NCI-H226 (cell line): ENCODE data around the gene GPR15LG.

Experiments used
- DNase-seq: peaks from one replicate; pipeline ENCODE4 v3.0.0-alpha.2; 2015

The GPR15LG gene

DNA sequence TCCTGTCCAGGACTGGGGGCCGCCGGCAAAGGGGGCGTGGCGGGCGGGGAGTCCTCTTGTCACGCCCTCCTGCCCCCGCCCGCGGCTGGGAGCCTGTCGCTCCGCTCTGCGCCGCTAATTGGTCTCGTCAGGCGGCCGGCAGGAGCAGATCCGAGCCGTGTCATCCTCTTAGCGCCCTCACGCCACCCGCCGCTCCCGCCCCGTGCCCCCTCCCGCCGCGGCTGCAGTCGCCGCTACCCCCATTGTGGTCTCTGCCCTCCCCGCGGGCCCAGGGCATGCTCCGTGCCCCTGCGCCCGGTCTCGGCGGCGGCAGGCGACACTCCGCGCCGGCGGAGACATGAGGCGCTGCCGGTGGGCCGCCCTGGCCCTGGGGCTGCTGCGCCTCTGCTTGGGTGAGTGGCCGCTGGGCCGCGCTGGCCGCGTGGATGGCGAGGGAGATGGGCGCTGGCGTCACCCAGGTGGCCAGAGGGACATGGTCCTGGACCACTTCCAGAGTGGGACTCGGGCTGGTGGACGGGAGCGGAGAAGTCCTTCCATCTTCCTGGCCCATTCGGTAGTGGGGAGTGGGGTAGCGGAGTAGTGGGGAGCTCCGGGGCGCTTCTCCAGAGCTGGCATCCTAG lies 20.9 kb downstream of the GPR15LG start, which contains the start of gene CDHR1:
CDHR1 (plus strand) TSS at position 114 of the 620 bp plus-strand sequence; CDS start at position 338, 224 bp downstream.
- no peak for DNase-seq

DNA sequence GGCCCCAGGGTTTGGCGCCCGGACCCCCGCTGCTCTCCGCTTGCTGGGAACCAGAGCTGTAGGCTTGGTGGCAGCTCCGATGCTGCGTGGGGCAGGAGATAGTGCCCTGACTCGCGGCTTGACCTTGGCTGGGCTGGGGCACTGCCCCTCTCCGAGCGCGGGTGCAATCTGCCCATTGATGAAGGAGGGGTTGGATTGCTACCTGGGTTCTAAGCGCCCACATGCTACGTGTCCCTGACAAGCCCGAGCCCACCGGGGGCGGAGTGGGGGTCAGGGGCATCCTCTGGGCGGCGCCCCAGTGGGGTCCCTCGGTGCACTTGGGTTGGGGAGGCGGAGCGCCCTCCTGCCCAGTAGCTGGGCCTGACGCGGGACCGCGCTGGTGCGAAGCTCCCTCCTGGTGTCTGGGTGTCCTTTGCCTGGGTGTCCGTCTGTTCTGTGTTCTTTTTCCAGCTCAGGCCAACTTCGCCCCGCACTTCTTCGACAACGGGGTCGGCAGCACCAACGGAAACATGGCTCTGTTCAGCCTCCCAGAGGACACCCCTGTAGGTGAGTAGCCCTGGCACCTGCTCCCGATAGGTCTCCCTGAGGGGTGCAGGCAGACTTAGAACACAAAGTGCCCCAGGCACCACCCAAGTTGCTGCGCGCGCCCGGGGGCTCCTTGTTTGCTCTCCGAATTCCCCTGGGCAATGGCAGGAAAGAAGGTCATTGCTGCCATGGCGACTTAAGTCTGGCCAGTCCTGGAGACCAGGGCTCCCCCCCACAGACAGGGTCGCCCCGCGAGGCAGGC lies 21.6 kb downstream of the GPR15LG start:
- DNase-seq = no peak

DNA sequence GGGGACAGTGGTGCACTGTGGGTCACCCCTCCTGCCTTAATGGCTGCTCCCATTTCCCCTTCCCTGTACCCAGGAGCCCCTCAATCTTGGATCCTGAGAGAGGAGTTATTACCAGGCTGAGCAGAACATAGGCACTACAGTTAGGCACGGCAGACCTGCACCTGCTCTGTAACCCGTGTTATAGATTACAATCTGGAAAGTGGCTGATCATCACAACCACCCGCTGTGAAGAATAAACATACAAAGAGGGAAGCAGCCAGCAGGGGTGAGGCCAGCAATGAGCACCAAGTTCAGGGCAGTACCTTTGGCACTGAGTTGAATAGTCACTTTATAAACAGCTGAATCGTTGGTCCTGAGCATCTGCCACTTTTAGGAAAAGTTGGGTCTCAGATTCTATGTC lies 22.5 kb downstream of the GPR15LG start:
- no peak for DNase-seq

DNA sequence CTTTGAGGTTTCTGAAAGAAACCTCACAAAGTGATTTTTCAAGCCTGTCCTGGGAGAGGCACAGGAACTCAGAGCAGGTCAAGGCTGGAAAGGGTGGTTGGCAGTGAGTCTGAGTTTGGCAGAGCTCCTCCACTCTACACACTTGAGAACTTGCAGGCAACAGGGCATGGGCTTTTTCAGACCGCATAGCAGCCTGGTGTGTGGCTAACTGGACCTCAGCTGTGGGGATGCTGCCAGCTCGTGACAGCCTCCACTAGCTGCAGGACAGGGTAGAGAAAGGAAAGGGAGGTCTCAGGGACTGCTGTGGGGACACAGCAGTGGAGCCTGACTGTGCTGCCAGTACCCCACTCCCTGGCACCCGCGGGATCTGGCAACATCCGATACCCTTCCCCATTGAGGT lies 23.3 kb downstream of the GPR15LG start:
- no peak for DNase-seq

GRCh38 chr10:84197643-84198042 lies 24.0 kb downstream of the GPR15LG start:
- no peak for DNase-seq

DNA sequence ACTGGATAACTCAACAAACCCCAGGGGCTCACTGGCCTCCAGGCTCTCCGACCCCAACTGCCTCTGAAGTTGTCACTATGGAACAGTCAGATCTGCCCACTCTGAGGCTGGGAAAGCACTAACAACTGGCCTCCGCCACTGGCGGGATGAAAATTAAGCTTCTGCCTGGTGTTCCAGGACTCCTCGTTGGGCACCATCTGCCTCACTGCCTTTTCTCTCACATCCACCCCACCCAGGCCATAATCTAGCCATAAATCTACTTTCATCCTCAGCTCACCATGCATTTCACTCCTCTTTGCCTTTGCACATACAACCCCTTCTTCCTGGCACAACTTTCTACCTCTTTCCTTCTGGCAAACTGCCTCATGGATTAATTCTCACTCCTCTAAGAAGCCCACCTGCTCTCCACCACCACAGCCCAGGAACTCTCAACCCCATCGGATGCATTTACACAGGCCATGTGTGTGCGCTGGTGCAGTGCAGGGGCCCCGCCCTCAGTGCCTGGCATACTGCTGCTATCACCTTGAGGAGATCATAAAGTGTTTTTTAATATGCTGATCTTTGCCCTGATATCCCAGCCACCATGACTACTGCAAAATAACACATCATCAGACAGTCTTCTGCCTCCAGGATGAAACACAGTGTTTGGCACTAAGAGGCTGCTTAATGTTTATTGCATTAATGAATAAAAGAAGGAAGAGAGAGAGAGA lies 24.8 kb downstream of the GPR15LG start:
- DNase-seq = no peak

DNA sequence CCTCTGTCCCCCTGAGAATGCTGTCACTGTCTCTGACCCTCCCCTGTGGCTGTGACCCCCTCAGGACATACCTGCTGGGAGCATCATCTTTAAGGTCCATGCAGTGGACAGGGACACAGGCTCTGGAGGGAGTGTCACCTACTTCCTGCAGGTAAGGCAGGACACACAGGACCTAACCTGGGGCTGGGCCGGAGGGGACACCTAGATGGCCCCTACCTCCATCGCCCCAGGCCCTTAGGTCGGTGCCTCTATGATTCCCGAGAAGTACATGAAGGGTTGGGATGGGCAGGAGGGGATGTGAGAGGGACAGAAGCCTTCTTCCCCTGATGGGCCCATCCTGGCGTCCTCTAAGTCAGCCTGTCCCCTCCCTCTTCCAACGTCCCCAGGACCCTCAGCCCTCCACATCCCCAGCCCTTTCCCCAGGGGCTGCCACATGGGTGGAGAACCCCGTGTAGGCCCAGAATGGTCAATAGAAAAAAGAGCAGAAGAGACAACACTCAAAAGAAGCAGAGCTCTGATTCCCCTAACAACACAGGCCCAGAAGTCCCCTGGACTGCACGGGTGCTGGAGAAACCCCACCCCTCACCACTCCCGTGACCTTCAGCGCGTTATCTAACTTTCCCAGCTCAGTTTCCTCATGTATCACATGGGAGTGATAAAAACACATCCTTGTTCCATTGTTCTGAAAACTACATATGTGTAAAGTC lies 27.1 kb downstream of the GPR15LG start:
- DNase-seq = no peak

GRCh38 chr10:84201244-84201606 lies 27.6 kb downstream of the GPR15LG start:
- DNase-seq = no peak

DNA sequence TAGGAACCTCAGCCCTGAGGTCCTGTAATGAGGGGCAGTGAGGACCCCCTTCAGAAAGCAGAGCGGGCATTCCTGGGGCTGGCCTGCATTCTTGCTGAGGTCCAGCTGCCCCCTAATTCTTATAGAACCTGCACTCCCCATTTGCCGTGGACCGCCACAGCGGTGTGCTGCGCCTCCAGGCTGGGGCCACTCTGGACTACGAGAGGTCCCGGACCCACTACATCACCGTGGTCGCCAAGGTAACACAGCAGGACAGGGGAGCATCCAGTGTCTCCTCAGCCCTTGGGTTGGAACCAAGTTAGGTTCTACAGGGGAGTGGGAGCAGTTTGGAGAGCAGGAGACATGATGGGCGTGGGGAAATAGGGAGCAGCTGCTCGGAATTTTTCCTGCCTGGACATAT lies 28.1 kb downstream of the GPR15LG start:
- DNase-seq = no peak

DNA sequence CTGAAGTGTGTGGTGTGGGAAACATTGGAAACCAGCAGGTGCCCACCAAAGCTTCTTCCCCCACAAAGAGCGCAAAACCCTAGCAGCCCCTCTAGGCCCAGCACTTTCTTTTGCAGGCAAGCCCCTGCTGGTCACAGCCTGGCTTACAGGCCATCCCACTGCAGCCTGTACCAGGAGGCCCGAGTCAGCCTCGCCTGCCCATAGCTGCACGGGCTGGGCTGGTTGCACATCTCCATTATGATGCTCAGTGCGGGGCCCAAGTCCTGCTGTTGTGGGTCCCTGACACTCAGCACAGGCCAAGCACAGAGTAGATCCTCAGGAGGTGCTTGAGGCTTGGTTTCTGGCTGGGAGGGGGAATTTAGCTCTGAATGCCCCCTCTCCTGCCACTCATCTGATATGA lies 28.7 kb downstream of the GPR15LG start:
- DNase-seq = no peak

GRCh38 chr10:84204122-84204521 lies 30.5 kb downstream of the GPR15LG start:
- DNase-seq = no peak

DNA sequence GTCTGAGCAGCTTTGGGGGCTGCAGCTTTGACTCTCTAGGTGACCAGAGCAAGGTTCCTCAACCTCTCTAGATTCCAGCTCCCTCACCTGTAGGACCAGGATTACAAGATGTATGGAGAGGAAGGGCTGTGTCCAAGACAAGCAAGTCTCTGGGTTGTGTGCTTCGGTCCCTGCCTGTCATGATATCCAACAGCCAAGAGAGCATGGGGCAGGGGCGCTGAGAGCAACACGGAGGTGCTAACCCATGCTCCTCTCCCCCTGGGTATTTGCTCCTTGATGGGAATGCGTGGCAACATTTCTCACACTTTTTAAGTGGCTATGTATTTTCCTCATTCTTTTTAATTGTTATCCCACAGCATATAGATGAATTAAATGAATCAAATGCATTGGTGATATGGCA lies 31.0 kb downstream of the GPR15LG start:
- DNase-seq = no peak

GRCh38 chr10:84205049-84205852 lies 31.6 kb downstream of the GPR15LG start:
- DNase-seq = no peak

GRCh38 chr10:84205853-84206525 lies 32.4 kb downstream of the GPR15LG start:
- no peak for DNase-seq

DNA sequence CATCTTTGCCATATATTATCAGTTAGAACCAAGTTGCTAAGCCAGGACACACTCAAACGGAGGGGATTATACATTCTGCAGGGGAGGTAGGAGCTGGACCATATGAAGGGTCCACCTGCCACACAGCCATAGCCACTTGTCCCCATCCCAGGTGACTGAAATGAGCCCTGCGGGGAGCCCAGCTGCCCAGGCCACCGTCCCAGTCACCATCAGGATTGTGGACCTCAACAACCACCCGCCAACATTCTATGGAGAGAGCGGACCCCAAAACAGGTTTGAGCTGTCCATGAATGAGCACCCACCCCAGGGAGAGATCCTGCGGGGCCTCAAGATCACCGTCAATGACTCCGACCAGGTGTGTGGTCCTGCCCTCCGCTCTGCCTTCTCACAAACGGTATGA lies 34.4 kb downstream of the GPR15LG start:
- DNase-seq = no peak

- DNase-seq = no peak
Observed at GRCh38 chr10:84211566-84211965, 38.0 kb downstream of the GPR15LG start.

- no peak for DNase-seq
Observed at GRCh38 chr10:84212014-84212413, 38.4 kb downstream of the GPR15LG start.

DNA sequence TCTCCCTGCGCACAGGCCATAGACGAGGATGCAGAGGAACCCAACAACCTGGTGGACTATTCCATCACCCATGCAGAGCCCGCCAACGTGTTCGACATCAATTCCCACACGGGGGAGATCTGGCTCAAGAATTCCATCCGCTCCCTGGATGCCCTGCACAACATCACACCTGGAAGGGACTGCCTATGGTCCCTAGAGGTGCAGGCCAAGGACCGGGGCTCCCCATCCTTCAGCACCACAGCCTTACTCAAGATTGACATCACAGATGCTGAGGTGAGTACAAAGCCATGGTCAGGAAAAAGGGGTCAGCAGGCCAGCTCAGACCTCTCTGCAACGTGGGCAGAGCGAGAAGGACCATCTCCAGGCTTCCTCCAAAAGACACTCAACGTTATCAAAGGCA lies 39.5 kb downstream of the GPR15LG start:
- no peak for DNase-seq

GRCh38 chr10:84214046-84214572 lies 40.5 kb downstream of the GPR15LG start:
- no peak for DNase-seq

DNA sequence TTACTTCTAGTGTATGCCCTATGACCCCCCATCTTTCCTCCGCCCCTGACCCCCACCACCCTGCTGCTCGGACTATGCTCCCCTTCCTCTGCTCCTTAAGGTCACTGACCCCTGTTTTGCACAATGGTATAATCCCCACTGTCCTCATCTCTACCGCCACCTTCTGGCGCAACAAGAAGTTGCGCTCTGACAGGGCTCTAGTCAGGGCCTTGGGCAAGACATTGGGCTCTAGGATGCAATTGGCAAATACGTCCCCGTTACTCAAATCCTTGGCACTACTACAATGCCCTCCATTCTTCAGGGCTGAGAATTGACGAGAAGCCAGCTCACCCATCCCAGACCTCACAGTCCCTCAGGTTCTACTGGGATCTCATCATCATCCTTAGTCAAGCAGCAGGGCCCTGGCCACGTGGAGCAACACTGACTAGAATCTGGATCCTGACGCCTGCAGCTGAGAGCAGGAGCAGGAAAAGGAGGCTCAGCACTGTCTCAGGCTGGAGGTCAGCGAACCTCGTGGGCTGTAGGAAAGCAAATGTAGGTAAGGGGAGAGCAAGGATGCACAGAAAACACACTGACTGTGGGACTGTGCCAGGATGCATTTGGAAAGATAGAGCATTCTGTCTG lies 41.1 kb downstream of the GPR15LG start:
- no peak for DNase-seq

- DNase-seq = no peak
Observed at GRCh38 chr10:84216834-84217233, 43.2 kb downstream of the GPR15LG start.
